ENCODE data around the gene LCNL1.
"Not testable (repeated sequence)": the region's sequence is repeated elsewhere in the genome, so short reads cannot be mapped to it uniquely, and the experiment has no call there.

The LCNL1 gene

GRCh38 chr9:136995362-136995761, 12.6 kb downstream of the LCNL1 start:
- DNase-seq = no peak

- no peak for DNase-seq
These were observed 13.0 kb downstream of the LCNL1 start for GRCh38 chr9:136995772-136996311.

GRCh38 chr9:136996361-136997292, 13.8 kb downstream of the LCNL1 start, which contains the start of gene CLIC3:
TSS of gene CLIC3 (minus strand) at chr9:136996568. CDS start at chr9:136996543, 25 bp downstream.
- peak; percentile 74 for DNase-seq

GRCh38 chr9:136997371-136997770, 14.6 kb downstream of the LCNL1 start:
- DNase-seq = no peak

GRCh38 chr9:136997830-136998234, 15.0 kb downstream of the LCNL1 start:
- peak; percentile 56 for DNase-seq

DNA sequence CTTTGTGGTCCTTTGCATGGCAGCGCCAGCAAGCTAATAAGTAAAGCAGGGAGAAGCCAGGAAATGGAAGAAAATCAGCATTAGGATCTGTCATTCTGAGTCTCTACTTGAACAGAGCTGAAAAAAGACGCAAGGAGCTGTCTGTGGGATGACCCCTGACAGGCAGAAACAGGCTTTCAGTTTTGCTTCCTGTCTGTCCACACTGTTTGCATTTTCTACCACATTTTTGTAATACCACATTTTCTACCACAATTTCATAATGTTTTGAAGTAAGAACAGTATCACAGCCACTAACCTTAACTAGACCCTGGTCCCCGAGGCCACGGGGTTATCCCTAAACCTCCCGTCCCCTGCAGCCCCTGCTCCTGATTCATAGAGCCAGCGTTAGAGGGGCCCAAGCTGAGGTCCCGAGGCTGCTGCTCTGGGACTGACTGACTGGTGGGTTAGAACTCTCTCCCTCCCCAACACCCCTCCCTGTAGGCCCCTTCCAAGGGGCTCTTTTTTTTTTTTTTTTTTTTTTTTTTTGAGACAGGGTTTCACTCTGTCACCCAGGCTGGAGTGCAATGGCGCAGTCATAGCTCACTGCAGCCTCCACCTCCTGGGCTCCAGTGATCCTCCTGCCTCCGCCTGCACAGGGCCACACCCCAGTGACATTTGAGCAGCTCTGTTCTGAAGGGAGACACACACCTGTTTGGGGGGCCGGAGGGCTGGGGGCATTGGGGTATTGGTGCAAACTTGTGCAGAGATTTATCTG, 17.6 kb downstream of the LCNL1 start:
- no peak for DNase-seq

DNA sequence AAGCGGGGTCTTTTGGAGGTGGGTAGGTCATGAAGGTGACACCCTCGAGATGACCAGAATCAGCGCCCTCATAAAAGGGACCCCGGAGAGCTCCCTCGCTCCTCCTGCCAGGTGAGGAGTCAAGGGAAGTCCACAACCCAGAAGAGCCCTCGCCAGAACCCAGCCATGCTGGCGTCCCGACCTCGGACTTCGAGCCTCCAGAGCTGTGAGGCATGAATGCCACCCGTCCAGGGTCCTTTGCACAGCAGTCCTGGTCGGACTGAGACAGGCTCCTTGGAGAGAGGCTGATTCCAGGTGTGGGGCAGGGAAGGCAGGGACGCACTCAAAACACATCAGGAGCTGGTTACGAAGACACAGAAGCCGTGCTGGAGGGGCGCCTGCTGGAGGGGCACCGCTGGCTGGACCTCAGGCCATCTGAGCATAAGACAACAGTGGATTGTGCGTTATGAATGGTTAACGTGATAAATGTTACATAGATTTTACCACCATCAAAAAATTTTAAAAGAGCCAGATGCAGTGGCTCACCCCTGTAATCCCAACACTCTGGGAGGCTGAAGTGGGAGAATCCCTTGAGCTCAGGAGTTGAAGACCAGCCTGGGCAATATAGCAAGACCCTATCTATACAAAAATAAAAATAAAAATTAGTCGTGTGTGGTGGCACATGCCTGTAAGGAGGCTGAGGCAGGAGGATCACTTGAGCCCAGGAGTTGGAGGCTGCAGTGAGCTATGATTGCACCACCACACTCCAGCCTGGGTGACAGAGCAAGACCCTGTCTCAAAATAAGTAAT, 19.3 kb downstream of the LCNL1 start:
- no peak for DNase-seq

GRCh38 chr9:137002646-137003041, 19.9 kb downstream of the LCNL1 start:
- no peak for DNase-seq

DNA sequence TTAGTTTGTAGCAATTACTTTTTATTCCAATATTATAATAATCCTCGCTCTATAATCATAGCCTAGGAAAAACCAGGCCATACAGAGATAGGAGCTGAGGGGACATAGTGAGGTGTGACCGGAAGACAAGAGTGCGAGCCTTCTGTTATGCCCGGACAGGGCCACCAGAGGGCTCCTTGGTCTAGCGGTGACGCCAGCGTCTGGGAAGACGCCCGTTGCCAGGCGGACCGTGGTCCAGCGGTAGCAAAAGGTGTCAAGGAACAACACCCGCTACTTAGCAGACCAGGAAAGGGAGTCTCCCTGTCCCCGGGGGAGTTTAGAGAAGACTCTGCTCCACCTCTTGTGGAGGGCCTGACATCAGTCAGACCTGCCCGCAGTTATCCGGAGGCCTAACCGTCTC, 21.5 kb downstream of the LCNL1 start:
- not testable (repeated sequence) for DNase-seq

- DNase-seq = no peak
These were observed 23.6 kb downstream of the LCNL1 start for GRCh38 chr9:137006116-137007003.

GRCh38 chr9:137007108-137007815, 24.5 kb downstream of the LCNL1 start:
- DNase-seq = no peak

GRCh38 chr9:137007816-137008270, 25.1 kb downstream of the LCNL1 start:
- no peak for DNase-seq

DNA sequence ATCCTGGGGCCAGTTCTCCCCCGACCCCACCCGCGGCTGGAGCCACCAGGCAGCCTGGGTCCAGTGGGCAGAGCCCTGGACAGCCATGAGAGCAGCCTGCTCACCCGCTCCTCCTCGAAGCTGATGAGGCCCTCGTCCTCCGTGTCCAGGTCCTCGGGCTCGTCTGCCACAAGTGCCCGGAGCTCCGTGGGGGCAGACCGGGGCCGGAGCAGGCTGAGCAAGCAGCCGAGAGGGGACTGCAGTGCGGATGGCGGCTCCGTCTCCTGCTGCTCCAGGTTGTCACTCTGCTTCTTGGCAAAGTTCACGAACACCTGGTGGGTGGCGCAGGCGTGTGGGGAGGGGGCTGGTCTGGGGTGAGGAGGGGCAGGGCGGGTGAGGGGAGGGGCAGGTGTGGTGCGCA, 25.5 kb downstream of the LCNL1 start:
- DNase-seq = no peak

DNA sequence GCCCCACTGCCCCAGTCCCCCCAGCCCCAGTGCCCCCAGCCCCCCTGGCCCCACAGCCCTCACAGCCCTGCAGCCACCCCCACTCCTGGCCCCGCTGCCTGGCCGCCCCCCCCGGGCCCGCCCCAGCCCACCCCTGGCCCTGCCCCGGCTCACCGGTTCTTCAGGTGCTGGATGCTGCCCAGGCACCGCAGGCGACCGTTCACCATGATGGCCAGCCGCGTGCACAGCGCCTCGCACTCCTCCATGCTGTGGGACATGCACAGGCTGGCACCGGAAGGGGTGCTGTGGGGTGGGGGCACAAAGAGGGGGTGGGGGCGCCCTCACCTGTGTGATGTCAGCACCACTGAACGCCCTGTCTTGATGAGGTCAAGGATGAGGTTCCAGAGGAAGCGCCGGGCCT, 26.4 kb downstream of the LCNL1 start:
- no peak for DNase-seq

GRCh38 chr9:137009938-137010732, 27.3 kb downstream of the LCNL1 start:
- no peak for DNase-seq

DNA sequence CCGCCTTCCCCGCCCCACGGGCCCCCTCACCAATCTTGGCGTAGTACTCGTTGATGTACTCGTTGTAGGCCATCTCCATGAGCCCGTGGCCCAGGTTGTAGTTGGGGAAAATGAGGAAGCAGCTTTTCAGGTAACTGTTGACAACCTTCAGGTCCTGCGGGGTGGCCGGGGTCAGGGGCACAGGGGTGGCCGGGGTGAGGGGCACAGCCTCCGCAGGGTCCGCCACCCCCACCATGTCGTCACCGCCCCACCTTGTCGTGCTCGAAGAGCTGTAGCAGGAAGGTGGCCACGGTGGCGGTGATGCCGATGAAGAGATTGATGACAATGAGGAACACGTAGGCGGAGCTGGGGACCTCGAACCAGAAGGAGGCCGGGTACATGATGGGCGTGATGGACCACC, 28.4 kb downstream of the LCNL1 start:
- no peak for DNase-seq

GRCh38 chr9:137011907-137012675, 29.3 kb downstream of the LCNL1 start:
- no peak for DNase-seq

DNA sequence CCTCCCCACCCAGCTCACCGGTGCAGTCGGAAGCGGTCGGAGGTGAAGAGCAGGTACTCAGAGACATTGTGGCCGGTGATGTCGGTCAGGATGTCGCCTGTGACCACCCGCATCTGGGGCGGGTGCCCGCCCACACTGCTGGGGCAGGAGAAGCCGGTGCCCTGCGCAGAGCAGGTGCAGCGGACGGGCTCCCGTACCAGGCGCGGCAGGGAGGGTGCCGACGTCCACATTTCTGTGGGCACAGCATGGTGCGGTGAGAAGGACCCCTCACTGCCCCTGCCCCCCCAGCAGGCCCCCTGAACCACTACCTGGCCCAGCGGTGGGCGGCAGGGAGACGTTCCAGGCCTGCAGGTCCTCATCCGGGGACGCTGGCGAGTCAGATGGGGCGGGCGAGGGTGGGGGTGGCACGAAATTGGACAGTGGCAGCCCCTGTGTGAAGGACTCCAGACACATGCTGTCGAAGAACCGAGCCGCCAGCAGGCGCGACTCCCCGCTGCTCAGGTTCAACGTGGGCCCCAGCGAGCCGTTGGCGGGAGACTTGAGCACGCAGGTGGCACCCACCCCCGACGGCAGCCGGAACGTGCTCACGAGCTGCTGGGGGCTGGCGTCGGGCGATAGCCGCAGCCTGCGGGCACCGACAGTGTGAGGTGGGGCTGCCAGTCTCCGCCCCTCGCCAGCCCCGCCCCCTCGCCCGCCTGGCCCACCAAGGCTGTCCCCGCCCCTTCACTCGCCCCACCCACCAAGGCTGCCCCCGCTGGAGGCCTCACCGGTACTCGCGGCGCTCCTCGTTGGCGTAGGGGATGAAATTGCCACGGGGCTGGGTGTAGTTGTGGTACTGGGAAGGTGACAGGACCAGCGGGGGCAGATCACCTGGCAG, 30.1 kb downstream of the LCNL1 start:
- DNase-seq = no peak
